Fibroblast of skin of back (primary cell): Measurements from ENCODE around the gene STPG4.
"Not testable (repeated sequence)": the region's sequence is repeated elsewhere in the genome, so short reads cannot be mapped to it uniquely, and the experiment has no call there.

ENCODE experiments used
- DNase-seq: peaks from one replicate; pipeline ENCODE4 v3.0.0-alpha.2; 2013

Gene STPG4

DNA sequence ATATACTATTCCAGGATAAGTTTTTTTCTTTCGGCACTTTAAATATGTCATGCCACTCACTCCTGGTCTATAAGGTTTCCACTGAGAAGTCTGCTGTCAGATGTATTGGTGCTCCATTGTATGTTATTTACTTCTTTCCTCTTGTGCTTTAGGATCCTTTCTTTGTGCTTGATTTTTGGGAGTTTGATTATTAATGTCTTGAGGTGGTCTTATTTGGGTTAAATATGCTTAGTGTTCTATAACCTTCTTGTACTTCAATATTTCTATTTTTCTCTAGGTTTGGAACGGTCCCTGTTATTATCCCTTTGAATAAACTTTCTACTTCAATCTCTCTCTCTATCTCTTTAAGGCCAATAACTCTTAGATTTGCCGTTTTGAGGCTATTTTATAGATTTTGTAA is 28.3 kb downstream of the STPG4 start:
- DNase-seq, result no peak

DNA sequence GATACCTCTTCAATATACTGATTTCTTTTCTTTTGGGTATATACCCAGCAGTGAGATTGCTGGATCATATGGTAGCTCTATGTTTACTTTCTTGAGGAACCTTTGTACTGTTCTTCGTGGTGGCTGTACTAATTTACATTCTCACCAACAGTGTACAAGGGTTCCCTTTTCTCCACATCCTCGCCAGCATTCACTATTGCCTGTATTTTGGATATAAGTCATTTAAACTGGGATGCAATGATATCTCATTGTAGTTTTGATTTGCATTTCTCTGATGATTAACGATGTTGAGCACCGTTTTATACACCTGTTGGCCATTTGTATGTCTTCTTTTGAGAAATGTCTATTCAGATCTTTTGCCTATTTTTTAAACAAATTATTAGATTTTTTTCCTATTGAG is 30.4 kb downstream of the STPG4 start:
- DNase-seq, result not testable (repeated sequence)

DNA sequence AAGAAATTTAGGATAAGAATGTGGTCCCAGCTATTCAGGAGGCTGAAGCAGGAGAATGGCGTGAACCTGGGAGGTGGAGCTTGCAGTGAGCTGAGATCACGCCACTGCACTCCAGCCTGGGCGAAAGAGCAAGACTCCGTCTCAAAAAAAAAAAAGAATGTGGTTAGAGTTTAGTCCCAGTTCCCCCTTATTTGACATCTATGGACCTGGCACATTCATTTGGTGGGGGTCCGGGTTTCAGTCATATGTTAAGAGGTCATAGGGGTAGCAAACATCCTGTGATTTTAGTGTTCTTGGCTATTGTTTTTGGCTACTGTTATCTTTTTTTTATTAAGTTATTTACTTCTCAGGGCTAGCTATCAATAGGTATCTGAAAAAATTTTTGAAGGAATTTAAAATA is 34.7 kb downstream of the STPG4 start:
- not testable (repeated sequence) for DNase-seq

DNA sequence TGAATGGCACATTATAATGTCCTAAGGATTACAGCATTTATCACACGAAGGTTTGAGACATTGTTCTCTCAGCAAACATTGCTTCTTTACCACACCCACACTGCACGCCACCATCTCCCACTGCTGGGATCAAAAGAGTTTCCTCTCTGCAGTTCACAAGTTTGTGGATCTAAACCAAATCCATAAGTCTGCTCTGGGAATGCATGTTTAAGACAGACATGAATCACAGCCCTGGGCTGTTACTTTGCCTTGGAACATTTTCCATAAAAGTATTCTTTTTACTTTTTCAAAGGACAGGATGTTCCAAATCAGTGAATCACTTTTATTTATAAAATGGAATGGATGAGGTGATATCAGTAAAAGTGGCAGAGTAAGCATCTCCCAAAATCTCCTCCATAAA is 36.1 kb downstream of the STPG4 start:
- DNase-seq, result peak; percentile 96

DNA sequence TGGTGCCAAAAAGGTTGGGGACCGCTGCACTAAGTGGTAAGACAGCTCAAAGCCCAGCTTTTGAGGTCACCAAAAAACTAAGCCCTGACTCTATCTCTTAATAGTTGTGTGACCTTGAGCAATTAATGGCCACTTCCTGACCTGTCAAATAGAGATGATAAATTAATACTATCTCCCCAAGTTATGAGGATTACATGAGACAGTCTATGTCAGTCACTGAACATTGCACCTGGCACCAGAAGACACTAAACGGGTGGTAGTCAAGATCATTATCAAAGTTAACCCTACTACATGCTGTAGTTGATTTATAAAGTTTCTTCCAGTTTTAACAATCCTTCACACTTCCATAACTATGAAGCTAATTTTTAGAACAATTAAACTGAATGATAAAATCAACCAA is 36.5 kb downstream of the STPG4 start:
- no peak for DNase-seq

DNA sequence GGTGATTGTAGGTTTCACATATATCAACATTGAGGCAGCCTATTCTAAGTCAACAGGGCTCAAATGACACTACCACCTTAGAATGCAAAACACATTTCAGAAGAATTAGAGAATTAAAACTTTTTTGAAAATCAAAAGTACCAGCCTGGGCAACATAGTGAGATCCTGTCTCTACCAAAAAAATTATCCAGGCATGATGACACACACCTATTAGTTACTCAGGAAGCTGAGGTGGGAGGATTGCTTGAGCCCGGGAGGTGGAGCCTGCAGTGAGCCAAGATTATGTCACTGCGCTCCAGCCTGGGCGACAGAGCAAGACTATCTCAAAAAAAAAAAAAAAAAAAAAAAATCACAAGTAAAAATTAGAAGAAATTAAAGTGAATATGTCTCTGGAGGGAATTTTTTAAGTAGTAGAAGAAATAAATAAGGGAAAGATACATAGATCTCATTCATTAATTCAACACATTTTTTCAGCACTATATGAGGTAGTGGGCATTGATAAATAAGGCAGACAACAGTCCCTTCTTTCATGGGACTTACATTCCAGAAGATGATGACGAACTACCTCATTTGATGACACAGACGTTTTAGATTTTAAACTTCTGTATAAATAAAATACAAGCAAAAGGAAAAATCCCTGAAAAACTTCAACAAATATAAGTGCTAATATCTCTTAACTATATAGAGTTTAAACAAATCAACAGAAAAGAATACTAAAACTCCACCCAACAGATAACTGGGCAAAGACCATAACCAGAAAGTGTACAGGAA is 42.3 kb downstream of the STPG4 start:
- peak; percentile 34 for DNase-seq

DNA sequence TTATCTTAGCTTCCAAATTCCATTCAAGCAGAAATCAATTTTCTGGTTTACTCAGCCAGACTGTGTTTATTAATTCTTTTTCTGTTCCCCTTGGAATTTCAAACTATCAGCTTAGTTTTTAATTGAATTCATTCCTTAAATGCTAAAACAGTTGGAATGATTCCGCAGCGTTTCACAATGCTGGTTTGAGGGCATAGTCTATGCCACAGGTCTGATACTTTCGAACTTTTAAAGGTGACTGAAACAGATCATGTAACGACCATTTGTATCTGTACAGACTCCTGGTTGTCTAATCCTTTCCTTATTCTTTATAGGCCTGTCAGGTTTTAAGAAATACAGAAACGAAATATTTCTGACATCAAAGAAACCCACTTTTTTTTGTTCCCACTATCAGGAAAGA is 45.4 kb downstream of the STPG4 start:
- DNase-seq, result no peak

DNA sequence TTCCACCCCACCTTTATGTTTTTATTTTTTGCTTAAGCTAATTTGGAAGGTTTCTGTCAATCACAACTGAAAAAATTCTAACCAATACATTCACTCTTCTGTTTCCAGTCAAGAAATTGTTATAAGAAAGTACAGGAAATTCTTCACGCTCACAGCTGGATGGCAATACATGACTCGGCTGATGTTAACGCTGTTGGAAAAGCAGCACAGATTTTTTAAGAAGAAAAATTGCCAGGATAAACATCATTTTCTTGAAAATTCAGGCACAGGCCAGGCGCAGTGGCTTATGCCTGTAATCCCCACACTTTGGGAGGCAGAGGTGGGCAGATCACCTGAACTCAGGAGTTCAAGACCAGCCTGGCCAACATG is 46.1 kb downstream of the STPG4 start:
- peak; percentile 60 for DNase-seq

DNA sequence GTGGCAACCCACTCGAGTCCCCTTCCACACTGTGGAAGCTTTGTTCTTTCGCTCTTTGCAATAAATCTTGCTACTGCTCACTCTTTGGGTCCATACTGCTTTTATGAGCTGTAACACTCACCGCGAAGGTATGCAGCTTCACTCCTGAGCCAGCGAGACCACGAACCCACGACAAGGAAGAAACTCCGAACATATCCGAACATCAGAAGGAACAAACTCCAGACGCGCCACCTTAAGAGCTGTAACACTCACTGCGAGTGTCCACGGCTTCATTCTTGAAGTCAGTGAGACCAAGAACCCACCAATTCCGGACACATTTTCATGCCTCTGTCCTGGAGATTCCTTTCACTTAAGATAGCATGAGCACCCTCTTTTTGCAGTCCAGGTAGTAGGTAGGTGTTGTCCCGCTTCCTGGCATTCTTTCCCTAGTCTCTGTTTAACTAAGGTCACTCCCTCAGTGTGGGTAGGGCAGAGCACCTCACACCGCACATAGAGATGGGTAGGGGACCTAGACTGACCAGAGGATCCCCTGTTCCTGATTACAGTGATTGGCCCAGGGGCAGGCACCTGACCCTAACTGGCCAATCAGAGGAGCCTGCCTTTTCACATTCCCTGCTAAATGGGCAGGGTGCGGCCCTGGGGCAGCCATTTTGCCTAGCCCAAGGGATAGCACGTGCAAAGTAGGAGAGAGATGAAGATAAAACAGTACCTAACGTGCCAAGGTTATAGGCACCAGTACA is 46.7 kb downstream of the STPG4 start:
- peak; percentile 11 for DNase-seq

DNA sequence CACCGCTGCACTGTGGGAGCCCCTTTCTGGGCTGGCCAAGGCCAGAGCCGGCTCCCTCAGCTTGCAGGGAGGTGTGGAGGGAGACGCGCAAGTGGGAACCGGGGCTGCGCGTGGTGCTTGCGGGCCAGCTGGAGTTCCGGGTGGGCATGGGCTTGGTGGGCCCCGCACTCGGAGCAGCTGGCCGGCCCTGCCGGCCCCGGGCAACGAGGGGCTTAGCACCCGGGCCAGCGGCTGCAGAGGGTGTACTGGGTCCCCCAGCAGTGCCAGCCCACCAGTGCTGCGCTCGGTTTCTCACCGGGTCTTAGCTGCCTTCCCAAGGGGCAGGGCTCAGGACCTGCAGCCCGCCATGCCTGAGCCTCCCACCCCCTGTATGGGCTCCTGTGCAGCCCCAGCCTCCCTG is 47.9 kb downstream of the STPG4 start:
- DNase-seq, result not testable (repeated sequence)

DNA sequence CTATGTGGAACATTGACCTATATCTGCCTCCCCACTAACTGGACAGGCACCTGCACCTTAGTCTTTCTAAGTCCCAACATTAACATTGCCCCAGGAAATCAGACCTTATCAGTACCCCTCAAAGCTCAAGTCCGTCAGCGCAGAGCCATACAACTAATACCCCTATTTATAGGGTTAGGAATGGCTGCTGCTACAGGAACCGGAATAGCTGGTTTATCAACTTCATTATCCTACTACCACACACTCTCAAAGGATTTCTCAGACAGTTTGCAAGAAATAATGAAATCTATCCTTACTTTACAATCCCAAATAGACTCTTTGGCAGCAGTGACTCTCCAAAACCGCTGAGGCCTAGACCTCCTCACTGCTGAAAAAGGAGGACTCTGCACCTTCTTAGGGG is 48.9 kb downstream of the STPG4 start:
- DNase-seq, result not testable (repeated sequence)

DNA sequence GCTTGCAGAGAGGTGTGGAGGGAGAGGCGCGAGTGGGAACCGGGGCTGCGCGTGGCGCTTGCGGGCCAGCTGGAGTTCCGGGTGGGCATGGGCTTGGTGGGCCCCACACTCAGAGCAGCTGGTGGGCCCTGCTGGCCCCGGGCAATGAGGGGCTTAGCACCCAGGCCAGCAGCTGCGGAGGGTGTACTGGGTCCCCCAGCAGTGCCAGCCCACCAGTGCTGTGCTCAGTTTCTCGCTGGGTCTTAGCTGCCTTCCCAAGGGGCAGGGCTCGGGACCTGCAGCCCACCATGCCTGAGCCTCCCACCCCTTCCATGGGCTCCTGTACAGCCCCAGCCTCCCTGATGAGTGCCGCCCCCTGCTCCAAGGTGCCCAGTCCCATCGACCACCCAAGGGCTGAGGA is 55.4 kb downstream of the STPG4 start:
- DNase-seq, result not testable (repeated sequence)

DNA sequence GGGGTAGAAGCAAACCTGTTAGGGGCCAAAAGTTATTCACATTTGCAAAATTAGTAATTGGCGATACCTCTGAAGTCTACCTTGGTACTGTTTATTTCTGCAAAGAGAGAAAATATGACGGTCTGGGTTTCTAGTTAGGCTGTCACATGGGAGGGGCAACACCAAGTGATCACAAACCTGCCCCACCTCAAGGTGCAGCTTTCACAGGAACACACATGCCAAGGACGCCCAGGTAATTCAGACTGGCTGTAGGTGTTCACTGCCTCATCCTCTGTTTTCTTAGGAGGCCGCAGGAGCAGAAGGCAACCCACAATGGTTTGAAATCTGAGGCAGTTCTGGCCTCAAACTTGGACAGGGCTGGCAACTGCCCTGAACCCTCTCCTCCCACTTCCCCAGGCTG is 56.2 kb downstream of the STPG4 start:
- DNase-seq, result no peak

DNA sequence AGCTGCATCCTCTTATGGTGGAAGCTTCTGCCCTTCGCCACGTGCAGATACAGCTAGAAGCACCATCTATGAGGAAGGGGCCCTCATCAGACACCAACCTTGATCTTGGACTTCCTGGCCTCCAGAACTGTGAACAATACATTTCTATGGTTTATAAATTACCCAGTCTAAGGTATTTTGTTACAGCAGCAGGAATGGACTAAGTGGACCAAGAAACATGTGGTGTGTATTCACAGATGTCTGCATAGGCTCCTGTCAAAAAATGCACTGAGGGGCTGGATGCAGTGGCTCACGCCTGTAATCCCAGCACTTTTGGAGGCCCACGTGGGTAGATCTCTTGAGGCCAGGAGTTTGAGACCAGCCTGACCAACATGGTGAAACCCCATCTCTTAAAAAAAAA is 57.5 kb downstream of the STPG4 start:
- no peak for DNase-seq

DNA sequence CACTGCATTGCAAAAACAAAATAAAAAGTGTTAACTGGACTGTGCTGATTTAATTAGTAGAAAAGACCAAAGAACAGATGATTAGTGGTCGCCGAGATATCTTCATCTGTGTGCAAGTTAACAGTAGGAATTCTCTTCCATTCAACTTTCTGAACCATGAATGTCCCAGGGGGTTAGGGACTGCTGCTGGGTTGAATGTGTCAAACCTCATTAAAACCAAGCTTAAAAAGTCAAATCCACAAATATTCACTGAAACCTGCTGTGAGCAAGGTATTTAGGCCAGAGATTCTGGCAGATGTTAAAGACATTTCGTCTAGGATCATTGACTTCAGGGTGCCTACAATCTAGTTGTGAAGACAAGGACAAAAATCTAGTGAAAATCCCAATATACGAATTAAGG is 58.7 kb downstream of the STPG4 start:
- DNase-seq, result no peak

DNA sequence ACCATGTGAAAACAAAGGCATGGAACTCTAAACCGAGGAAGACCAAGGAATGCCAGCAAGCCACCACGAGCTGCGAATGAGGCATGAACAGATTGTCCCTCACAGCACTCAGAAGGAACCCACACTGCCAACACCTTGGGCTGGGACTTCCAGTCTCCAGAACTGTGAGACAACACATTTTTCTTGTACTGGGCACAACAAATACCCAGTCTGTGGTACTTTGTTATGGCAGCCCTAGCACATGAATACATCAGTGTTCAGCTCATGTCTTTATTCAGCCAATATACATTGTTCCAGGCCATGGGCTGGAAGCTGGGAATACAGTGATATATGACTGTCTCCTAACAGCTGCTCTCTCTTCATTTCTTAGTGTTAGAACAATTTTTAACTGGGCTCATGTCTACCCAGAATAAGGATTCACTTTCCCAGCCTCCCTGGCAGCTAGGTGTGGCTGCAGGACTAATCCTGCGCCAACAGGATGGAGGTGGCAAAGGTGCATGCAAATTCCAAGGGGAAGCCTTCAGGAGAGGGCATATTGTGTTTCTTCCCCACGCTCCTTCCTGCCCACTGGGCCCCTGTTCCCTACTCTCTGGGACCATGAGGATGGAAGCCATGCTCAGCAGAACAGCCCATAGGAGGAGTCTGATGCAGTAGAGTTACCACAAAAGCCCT is 59.6 kb downstream of the STPG4 start:
- DNase-seq, result no peak

DNA sequence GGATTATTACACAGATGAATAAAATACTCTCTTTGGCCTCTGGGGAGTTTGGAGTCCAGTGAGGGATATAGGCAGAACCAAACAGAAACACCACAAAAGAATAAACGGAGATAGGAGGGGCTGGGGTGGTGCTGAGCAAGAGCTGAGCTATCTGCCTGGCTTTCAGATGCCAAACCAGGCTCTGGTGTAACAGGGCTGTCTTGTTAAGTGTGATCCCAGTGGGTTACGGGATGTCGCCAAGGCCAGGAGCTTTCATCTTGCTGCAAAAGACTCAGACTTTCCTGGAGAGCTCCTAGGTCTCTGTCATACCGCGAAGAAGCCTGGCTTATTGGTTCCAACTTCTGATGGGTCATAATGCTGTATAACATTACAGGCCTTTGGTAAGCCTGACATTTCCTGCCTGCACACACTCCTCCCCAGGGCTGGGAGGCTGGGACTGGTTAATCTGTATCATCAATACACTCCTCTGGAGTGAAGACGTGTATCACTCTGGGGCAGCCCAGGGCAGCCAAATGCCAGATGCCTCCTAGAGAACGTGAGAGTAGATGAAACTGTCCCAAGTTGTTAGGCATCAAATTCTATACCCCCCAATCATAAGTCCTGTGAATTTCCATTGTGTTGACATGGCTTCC is 60.5 kb downstream of the STPG4 start:
- peak; percentile 53 for DNase-seq

DNA sequence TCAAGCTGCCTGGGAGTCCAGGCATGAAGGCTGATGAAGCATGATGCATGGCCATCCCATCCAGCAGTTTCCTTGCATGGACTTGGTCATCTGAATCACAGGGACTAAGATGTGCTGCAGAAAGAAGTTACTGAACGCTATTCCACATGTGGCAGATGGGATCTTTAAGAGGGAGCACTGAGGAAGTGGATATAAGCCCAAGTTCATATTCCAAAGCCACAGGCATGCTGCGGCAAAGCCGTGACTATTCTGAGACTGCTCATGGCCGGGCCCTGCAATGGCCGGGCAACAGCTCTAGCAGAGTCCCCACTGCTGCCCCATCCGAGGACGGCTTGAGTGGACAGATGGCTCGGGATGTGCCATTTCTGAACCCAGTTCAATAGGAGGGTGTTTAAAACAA is 61.5 kb downstream of the STPG4 start:
- DNase-seq, result no peak

DNA sequence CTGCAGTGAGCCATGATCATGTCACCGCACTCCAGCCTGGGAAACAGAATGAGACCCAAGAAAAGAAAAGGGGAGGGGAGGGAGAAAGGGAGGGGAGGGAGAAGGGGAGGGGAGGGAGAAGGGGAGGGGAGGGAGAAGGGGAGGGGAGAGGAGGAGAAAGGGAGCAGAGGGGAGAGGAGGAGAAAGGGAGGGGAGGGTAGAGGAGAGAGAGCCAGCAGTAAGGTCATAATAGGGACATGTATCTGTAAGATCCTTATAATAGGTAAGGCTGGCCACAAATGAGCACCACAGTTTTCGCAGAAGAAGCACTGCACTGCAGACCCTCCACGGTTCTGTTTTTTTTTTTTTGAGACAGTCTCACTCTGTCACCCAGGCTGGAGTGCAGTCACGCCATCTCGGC is 62.6 kb downstream of the STPG4 start:
- DNase-seq, result no peak

DNA sequence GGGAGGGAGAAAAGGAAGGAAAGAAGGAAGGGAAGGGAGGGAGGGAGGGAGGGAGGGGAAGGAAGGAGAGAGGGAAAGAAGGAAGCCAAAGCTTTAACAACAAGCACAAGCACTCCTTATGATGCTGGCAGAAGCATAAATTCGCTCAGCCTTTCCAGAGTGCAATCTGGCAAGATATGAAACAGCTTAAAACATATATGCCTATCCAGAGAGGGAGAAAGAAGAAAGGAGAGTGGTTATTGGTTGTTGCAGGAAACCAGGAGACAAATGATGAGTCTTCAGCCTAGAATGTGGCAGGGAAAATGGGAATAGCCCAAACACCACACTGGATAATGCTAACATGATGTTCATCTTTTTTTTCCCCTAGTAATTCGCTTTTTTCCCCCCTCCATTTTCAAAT is 64.0 kb downstream of the STPG4 start:
- peak; percentile 84 for DNase-seq

DNA sequence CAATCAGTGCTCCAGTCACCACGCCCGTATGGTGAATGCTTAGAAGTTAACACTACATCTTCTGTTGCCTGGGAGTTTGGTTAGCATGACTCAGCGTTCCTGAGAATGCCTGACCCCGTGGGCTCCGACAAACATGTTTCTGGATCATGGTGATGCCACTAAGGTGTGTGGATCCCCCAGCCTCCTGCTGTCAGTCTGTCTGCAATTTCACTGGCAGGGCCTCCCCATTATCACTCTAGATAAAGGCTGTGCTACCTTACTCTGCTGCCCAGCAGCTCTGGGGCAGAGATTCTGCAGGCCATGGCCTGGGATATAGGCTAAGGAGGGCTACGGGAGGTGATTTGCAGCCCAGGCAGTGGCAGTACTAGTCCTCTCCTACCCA is 66.0 kb downstream of the STPG4 start:
- peak; percentile 66 for DNase-seq

DNA sequence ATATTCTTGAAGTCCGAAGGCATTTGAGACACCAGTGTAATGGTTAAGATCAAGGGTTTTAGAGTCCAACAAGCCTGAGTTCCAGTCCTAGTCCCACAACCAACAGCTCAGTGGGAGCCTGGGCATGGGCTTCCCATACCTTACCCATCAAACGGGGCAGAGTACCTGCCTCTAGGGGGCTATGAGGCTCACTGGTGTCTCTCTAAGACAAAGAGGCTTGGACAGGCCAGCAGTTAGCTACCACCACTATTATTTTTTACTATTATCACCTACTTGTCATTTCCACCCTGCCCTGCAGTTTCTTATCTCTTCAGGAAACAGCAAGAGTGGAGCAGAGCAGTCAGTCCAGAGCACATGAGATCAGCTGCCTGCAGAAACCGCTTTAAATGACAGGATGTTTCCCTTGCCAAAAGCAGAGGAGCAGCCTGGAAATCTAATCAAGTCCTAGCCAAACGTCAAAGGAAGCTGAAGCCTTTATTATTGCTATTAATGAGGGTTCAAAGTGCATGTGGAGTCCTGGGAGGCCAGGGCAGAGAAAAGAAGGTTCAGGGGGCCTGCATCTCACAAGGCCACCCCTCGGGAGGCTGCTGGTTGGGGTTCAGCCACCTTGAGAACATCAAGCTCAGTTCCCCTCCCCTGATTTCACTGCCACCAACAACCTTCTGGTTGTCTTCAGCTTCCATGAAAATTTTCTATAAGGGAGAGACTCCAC is 66.6 kb downstream of the STPG4 start:
- peak; percentile 53 for DNase-seq

DNA sequence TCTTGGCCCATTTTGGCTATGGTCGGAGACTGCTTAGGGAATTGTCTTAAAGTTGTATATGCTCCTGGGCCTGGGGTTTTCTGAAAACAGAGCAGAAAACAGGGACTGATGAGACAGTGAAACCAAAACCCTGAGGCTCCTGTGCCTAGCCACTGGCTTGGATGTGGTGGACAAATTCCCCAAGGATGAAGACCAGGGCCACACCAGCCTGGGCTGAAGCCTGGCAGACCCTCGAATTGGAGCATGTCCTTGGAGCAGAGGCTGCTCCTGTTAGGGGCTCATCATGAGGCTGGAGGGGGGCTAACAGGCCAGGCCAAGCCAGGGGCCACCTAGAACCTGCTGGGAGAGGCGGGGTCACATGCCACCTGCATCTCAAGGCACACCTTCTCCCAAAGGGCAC is 68.1 kb downstream of the STPG4 start:
- no peak for DNase-seq
